A673 (cell line): ENCODE data around the gene GCAT.

Source experiments
- CTCF ChIP-seq: fragments of 300-800, 200-600 bp; sonication (generic); conservative IDR thresholded peaks from 2 replicates; pipeline ENCODE4 v1.5.1; 2017; ENCODE audit warnings: low read depth, mild to moderate bottlenecking, antibody characterized with exemption, low read length, moderate library complexity, mixed read lengths
- EZH2 ChIP-seq: fragments of 200-600 bp; sonication (generic); IDR thresholded peaks from 2 replicates; pipeline ENCODE4 v1.6.1; 2017; ENCODE audit warnings: borderline replicate concordance, low read depth, mild to moderate bottlenecking, mixed read lengths, antibody characterized with exemption, low read length; ENCODE audit not compliant: poor library complexity, severe bottlenecking

- TF ChIP-seq CTCF (no peak), EZH2 (no peak)
Measured at GRCh38 chr22:37762389-37762836, 45.3 kb upstream of the GCAT start.
